GM21390 (cell line): ENCODE data around the gene CADPS.

Experiments used
- ATAC-seq: cut with Tn5 transposase; IDR thresholded peaks from one replicate; pipeline ENCODE4 v1.9.1; 2021; ENCODE audit not compliant: unreplicated experiment

Gene CADPS

DNA sequence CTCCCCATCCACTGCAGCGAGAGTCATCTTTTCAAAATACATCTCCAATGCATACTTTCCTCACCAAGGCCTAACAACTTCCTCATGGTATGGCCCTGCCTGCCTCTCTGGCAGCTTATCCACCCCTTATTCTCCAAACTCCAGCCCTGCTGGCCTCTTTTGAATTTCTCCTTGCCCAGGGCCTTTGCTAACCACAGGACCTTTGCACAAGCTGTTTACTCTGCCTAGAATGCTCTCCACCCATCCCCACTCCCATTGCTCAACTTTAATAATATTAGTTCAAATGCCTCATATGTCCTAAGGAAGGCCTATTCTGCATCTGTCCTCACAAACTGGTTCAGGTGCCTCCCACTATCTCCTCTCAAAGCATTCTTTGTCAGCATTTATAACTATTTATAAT, 230.7 kb downstream of the CADPS start:
- no peak for ATAC-seq

DNA sequence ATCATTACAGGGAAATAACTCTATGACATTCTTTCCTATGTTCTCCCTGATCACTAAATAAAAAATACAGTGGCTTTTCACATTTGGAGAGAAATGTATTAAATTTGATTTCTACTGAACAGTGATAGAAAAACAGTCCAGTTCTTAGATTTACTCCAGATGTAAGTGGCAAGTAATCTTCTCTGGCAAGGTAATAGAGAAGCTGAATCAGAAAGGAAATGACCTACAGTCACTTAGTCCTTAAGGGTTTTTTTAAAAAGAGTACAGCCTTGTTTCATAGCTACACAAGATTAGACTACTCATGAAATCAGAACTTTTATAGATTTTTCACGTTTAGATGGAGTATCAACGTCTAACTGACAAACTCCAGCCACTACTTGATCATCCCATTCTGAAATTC, 236.9 kb downstream of the CADPS start:
- no peak for ATAC-seq

DNA sequence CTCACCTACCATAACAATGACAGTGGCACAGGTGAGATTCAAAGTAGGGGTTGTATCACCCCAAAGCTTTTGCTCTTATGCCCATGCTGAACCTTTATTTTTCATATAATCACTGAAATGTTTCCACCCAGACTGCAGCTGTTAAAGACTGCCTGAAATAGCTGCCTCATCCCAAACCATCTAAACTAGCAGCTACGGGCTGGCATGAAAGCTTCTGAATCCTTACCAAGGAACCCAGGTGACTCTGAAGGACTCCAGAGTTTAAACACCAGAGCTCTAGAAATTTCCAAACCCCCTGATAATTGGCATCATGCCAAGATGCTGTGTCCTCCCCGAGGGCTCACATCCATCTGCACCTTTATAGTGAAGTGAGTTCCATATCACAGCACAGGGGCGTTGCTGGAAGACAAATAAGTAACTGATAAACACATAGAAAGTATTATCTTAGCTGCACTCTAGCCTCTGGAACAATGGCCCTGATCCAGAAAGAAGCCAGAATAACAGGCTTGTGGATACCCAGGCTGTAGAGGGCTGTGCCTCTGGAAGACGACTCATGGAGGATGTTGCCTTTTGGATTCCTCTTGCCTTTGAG, 238.9 kb downstream of the CADPS start:
- no peak for ATAC-seq

DNA sequence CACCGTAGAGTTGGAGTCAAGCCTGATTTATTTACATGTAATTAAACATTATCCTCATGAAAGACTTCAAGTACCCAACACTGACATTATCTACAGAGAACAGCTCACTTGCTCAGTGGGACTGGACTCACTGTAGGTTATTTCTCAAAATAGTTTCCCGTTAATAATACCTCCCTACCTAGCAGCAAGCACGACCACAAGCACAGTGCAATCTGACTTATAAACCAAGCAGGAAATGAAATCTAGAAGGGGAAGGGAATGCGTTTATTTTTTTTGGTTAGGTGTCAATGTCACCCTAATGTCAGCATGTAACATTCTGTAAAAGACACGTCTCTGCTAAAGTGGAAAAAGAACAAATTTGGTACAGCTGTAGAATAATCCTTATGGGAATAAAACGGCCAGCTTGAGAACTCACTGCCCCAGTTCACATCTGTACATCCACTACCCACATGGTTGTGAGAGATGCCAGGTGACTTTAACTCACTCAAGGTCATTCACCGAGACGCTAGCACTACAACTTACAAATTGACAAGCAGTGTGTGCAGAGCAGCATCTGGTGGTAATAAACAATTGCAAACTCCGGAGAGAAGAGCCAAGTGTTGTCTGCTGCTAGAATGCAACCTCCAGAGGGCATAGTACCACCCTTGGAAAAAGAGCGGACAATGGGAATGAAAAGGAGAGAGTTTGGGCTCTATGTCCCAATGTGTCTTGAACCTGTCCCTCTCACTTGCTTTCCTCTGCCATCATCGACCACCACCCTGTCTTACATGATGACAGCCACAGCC, 242.5 kb downstream of the CADPS start:
- ATAC-seq: no peak

DNA sequence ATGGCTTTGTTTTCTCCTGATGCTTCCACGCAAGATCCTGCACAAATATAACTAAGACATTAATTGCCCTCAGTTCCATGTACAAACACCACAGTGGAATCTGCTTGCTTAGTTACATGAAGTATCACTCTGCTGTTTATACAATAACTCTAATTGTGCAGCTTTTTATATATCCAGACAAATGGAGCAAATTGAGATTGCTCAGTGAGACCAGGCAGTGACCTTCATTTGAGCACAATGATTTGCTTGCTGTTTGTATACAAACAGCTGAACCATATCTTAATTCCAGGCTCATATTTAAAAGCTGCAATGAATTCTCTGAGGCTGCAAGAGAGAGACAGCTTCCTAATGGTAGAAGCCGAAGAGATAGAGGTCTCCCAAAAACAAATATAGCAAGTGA, 243.7 kb downstream of the CADPS start:
- no peak for ATAC-seq

DNA sequence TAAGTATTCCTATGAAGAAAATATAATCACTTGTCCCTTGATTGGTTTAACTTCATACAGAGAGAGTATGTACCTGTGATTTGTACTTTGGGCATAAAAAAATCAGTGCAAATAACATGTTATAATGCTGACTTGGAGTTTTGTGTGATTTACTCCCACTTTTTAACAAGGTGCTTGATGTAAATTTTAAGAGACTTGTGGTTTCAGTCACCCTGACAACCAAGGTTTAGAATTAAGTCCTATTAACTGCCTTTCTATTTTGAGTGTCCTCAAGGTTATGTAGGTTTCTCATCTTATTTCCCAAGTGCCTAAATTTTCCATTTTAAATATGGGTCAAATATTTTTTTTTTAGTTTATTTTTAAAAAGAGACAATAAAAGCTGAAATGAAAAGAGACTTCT, 244.6 kb downstream of the CADPS start:
- no peak for ATAC-seq

DNA sequence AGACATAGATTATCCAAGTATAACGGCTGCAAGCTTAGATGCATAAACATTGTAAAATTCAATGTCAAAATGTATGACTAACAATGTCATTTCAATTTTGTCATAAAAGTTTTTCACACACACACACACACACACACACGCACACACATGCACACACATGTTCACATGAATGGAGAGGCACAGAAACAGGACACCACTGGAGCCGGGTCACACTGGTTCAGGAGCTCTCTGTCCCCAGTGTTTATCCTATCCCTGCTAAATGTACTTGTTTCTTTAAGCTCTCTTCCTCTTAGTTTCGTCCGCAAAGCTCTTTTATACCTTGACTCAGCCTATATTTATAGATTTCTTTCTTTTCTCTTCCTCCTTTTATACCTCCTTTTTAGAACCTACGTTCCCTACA, 249.9 kb downstream of the CADPS start:
- no peak for ATAC-seq

DNA sequence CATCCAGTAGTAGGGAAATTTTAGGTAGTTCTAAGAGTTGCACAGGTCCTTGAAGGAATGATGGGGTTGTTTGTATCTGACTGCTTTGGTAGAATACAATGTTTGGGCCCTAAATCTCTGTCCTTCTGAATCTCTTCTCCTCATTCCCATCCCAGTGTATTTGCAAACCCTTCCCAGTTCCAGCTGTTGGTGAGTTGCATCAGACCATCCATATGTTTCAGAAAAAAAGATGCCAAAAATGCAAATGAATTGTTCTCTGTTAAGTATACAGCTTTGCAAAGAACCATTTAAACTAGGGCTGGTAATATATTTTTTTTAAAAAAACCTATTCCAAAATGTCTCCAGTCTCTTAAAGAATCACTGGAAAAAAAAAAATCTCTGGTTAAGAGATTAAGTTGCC, 251.0 kb downstream of the CADPS start:
- no peak for ATAC-seq

DNA sequence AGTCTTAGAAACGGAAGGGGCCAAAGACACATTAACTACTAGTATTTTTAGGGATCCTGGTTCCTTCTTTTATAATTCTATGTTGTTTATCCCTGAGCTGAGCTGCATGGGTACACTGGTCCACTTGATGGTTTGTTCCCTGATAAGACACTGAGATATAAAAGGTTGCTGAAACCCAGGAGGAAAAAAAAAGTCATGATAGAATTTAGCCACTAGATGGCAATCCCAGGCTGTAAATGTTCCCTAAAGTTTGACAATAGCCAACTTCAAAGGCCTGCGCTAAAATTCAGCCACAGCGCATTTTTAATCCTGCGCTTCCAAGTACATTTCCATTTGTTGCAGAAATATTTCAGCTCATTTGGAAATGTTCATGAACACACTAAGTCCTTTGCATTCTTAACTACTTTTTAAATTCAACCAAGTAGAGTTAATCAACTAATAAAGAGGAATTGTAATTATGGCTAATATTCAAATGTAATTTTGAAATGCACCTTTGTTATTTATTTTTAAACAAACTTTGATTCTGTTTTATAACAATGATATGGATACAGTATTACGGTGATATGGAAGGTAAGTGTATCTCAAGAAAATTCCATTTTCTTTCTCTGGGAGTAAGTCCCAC, 252.6 kb downstream of the CADPS start:
- ATAC-seq: peak; percentile 62

DNA sequence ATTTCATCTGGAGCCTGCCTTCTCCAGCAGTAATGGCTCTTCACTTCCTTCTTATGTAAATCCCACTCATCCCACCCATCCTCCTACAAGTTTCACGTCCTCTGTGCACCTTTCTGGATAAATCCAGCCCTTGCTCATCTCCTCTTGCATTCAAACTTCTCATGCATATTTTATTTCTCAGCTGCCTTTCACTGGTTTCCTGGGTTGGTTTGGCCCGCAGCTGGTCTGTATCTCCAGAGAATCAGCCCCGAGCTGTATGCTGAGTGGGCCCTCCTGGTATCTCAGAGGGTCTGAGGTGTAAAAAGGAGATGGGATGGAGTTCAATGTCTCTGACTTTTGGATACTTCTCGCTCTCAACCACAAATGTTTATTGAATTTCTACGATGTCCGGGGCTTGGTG, 253.3 kb downstream of the CADPS start:
- ATAC-seq: no peak

DNA sequence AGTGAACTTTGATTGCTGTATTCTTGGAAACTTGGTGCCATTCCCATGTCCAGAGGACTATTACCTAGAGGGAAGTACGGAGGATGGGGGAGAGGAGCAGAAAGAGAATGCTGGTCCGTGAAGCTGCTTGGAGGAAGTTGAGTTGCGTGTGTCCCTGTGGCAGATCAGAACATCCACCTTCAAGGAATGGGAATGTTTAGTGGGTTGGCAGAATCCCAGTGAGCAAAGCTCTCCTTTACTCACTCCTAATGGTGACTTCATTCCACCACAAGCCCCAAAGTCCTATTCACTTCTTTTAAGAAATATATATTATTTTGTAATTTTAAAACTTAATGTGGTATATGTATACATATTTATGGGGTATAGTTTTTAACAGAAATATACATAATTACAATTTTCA, 254.0 kb downstream of the CADPS start:
- no peak for ATAC-seq

DNA sequence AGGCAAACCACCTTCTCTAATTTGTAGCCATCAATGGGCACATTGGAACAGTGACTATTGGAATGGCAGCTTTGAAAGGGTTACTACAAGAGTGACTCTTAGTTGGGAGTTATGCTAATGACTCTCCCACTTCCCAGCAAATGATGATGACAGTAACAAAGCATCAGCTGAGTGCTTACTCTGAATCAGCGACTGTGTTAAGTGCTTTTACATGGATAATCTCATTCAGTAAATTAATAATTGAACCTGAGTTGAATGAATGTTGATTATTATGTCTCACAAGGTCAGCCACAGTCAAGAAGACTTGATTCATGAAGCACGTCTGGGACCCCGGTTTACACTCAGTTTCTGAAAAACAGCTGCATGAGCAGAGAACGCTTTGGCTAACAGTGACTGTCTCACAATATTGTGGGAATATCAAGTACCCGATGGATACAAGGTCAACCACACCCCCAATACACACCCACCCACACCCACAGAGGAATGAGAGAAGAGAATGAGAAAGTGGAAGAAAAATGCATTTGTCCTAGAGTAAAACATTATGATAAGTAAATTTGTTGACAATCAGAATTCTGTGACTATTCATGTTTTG, 259.9 kb downstream of the CADPS start:
- ATAC-seq: no peak

DNA sequence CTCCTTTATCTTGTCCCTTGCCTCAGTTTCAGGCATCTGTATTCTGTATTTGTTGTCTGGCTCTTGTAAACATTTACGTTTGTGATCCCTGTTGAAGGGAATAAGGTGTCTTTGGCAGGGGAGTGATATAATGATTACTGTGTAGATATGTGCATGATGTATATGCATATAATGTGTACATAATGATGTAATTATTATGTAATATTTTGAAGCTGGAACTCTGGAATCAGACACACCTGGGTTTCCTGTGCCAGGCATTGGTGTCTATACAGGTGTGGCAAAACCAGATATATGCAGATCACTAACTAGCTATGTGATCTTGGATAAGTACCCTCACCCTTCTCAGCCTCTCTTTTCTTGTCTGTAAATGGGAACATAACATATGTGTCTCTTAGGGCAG, 260.7 kb downstream of the CADPS start:
- ATAC-seq: no peak

DNA sequence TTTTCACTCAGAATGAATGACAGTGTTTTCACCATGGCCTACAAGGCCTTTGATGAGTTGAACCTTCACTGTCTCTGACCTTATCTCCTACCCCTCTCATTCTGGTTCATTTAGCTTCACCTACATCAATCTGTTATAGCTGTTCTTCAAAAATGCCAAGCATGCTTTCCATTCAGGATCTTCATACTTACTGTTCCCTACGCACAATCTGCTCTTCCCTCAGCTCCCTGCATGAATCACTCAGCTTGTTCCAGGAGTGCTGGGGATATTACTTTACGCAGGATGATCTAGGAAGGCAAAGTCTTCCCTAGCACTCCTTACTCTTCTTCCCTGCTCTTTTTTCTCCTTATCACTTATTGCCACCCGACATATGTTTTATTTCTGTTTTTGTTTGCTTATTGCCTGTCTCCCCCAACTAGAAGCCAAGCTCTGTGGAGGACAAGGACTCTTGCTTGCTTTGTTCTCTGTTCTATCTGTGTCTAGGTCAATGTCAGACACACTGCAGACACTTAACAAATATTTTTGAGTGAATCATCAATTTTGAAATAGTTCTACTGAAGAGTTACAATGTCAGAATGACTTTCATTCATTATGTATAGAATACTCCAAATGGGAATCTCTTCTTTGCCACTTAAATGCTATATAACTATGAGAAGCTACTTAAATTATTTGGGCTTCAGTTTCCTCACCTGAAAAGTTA, 263.5 kb downstream of the CADPS start:
- no peak for ATAC-seq

DNA sequence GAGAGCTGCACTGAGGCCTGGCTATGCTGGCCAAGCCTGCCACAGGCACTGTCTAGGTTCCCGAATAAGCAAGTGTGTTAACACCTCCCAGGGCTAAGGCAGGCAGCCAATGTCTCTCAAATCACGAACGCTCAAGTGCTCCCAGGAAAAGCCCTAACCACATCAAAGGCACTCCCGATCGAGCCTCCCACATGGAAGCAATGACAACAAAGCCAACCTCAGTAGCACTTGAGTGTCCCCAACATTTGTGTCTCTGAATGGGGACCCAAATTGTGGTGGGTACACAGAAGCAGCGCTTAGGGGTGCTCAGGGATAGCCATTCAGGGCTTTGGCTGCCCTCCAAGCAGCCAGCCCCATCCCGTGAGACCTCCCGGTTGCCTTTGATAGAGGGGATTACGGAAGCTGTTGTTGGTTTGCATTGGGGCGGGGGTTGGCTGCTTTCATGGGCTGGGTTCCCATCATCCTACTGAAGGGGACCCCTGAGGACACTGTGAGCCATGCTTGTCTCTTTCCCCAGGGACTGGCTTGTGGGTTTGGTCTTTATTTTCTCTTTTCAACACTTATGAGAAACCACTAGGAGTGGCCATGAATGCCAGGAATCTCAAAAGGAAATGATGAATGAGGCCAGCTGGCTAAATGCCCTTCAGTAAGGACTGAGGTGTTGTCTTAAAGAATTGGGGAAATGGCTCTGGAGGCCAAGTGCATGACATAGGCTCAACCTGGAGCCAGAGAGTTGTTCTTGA, 267.8 kb downstream of the CADPS start:
- no peak for ATAC-seq

DNA sequence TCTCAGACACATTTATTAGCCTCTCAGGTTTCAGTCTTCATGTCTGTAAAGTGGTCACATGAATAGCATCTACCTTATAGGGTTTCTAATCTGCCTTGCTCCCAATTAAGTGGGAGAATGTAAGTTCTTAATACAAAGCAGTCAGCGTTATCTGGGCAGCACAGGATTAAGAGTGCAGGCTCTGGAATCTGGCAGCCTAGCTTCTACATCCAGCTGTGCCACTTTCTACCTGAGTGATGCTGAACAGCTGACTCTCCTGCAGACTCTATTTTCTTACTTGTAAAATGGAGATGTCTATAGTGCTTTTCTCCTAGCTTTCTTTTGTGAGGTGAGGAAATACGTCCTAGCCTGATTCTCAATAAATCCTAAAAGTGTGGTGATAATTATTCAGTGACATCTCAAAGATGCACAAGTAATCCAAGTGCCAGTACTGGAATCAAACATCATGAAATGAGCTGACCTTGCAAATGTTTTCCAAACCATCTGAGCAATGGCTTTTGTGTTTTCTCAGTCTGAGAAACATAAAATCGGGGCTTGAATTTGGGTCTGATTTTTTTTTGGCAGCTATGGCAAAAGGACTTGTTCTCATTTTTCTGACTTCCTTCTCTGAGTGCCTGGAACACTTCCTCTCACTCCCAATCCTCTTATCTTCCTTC, 269.7 kb downstream of the CADPS start:
- no peak for ATAC-seq

DNA sequence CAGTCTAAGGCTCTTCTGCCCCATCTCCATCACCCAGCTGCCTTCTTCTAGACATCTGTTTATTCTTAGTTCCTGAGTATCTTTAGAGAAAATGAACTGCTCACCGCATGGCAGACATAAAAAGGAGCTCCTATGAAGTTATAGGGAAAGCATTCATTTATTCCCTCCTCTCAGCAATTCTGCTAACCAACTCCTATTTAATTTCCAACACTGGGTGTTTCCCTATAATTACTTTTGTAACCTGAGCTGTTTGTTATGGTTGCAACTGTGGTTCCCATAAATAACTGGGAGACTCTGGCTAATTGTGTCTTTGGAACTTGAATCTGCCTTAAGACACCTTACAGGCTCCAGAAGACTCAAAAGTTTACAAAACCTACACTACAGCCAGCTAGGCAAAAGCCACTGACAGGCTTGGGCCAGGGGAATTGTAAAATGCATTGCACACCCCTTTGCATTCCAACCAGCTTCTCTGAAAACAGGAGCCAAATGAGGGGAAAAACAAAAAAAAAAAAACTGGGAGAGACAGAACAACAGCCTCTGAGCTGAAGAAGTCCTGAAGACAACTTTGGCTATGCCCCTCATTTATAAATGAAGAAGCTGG, 270.4 kb downstream of the CADPS start:
- ATAC-seq: no peak

DNA sequence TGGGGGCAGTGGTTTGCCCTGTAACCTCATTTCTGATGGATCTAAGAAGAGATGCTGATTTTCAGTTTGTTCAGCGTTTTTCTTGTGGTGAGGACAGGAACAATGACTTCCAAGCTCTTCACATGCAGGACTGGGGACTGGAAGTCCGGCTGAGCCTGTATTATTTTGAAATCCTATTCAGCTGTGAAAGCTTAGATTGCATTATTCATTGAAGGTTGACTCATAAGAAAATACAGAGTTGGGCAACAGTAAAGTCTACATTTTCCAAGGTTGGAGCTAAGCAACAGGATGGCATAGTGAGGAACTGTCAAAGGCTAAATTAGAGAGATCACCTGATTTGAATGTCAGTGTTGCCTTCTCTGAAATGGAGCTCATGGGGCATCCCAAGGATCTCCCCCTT, 270.9 kb downstream of the CADPS start:
- no peak for ATAC-seq

DNA sequence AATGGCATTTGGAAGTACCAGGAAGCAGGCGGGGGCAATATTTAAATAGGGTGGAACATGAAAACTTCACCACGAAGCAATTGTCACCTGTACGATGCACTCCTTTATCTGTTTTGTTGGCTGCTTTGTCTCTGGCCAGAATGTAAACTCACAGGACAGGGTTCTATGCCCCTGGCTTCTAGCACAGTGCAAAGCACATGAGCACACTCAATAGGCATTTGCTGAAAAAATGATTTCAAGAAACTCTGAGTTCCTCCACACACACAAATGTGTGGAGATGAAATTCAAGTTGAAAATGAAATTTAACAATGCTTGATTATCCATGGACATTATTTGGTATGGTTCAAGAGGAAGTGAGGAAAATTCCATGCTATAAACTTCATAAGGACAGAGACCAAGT, 272.2 kb downstream of the CADPS start:
- no peak for ATAC-seq
